ENCODE data around the gene FAM161A. TPM values are rescaled to one million over a fixed set of nuclear protein-coding genes. Genes with fewer than 3 reads are reported as not detected.

Gene FAM161A
- total RNA-seq, 1 donor from 2014 or later = 2.8 TPM

GRCh38 chr2:61789807-61790602, 63.9 kb downstream of the FAM161A start:
- H3K4me1 ChIP-seq (ENCODE audit: insufficient read depth, low read length) = no peaks in the 10 kb centered on the region
- no peaks in the 10 kb centered on the region for H4K20me1 ChIP-seq (ENCODE audit: insufficient read depth, low read length)
- H3K27me3 ChIP-seq (ENCODE audit: insufficient read depth, low read length) = peaks cover 7% of the 10 kb centered on the region
- H3K27ac ChIP-seq (ENCODE audit: low read depth, low read length) = no peak overlapping the region
- no peaks in the 10 kb centered on the region for H3K36me3 ChIP-seq (ENCODE audit: insufficient read depth, low read length)
- no peak overlapping the region for H2AFZ ChIP-seq (ENCODE audit: low read depth, low read length)
- peaks cover 12% of the 10 kb centered on the region for H3K9me3 Mint-ChIP-seq (ENCODE audit: unreplicated experiment)
- H3K27me3 Mint-ChIP-seq (ENCODE audit: low read depth, unreplicated experiment) = peaks cover 16% of the 10 kb centered on the region
- H3K4me3 ChIP-seq (ENCODE audit: insufficient read depth, low read depth, low read length) = no peak overlapping the region
- FAIRE-seq = no peak
- H3K4me3 Mint-ChIP-seq (ENCODE audit: unreplicated experiment) = no peak overlapping the region
- TF ChIP-seq, protein P1, sequence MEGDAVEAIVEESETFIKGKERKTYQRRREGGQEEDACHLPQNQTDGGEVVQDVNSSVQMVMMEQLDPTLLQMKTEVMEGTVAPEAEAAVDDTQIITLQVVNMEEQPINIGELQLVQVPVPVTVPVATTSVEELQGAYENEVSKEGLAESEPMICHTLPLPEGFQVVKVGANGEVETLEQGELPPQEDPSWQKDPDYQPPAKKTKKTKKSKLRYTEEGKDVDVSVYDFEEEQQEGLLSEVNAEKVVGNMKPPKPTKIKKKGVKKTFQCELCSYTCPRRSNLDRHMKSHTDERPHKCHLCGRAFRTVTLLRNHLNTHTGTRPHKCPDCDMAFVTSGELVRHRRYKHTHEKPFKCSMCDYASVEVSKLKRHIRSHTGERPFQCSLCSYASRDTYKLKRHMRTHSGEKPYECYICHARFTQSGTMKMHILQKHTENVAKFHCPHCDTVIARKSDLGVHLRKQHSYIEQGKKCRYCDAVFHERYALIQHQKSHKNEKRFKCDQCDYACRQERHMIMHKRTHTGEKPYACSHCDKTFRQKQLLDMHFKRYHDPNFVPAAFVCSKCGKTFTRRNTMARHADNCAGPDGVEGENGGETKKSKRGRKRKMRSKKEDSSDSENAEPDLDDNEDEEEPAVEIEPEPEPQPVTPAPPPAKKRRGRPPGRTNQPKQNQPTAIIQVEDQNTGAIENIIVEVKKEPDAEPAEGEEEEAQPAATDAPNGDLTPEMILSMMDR (IDR thresholded peaks at IDR 0.05; ENCODE audit: insufficient read depth, low read depth, low read length) = no peak
- TF ChIP-seq EZH2 (IDR thresholded peaks at IDR 0.05; ENCODE audit: insufficient read depth, low read length) = no peak
- H3K79me2 ChIP-seq (ENCODE audit: insufficient read depth, low read length) = no peaks in the 10 kb centered on the region
- H3K36me3 Mint-ChIP-seq (ENCODE audit: low read depth, unreplicated experiment) = peaks cover 3% of the 10 kb centered on the region
- no peak overlapping the region for H3K9ac ChIP-seq (ENCODE audit: low read length)
- DNase-seq (ENCODE audit: low read depth) = no peak
- H3K9me3 ChIP-seq (ENCODE audit: insufficient read depth, low read depth, low read length) = no peaks in the 10 kb centered on the region
- no peak overlapping the region for H3K27ac Mint-ChIP-seq (ENCODE audit: unreplicated experiment)
- no peaks in the 10 kb centered on the region for H3K4me1 Mint-ChIP-seq (ENCODE audit: low read depth, unreplicated experiment)
- H3K4me2 ChIP-seq (ENCODE audit: low read length) = no peak overlapping the region

DNA sequence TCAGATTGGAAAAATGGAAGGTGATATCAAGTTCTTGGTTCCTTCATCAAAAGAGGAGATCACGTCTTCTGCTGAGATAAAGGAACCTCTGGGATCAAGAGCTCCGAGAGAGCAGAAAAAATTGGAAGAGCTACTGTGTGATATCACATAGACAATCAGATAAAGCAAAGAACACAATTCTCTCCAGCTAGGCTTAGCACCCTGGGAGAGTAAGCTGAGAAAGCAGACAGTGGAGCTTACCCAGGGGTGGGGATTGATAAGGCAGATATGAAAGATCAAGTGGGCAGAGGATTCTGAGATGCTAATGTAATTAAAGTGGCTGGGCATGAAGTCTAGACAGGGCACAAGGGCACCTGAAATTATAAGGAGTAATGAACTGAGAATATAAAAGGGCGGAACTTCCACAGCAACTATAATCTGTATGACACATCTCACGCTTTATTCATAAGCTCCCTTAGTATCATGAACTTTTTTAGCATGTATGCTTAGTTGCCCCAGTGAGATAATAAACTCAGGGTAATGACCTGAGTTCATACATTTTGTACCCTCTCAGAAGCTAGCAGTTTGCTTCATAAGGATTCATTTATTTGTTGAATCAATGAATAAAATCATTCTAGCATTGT, 65.8 kb downstream of the FAM161A start:
- FAIRE-seq (no peak), DNase-seq (ENCODE audit: low read depth) (no peak)
- TF ChIP-seq, protein P1 (IDR thresholded peaks at IDR 0.05; ENCODE audit: insufficient read depth, low read depth, low read length) = no peak
- TF ChIP-seq EZH2 (IDR thresholded peaks at IDR 0.05; ENCODE audit: insufficient read depth, low read length) = no peak
- Histone ChIP-seq H3K79me2 (ENCODE audit: insufficient read depth, low read length) (no peaks in the 10 kb centered on the region), H3K4me2 (ENCODE audit: low read length) (no peak overlapping the region), H3K4me3 (ENCODE audit: insufficient read depth, low read depth, low read length) (no peak overlapping the region), H3K4me1 (ENCODE audit: insufficient read depth, low read length) (no peaks in the 10 kb centered on the region), H3K27me3 (ENCODE audit: insufficient read depth, low read length) (peaks cover 7% of the 10 kb centered on the region), H3K36me3 (ENCODE audit: insufficient read depth, low read length) (no peaks in the 10 kb centered on the region), H2AFZ (ENCODE audit: low read depth, low read length) (no peak overlapping the region), H3K9ac (ENCODE audit: low read length) (no peak overlapping the region), H3K9me3 (ENCODE audit: insufficient read depth, low read depth, low read length) (no peaks in the 10 kb centered on the region), H4K20me1 (ENCODE audit: insufficient read depth, low read length) (no peaks in the 10 kb centered on the region), H3K27ac (ENCODE audit: low read depth, low read length) (no peak overlapping the region)
- H3K36me3 Mint-ChIP-seq (ENCODE audit: low read depth, unreplicated experiment) = peaks cover 3% of the 10 kb centered on the region
- H3K9me3 Mint-ChIP-seq (ENCODE audit: unreplicated experiment) = peaks cover 12% of the 10 kb centered on the region
- H3K27ac Mint-ChIP-seq (ENCODE audit: unreplicated experiment) = no peak overlapping the region
- no peak overlapping the region for H3K4me3 Mint-ChIP-seq (ENCODE audit: unreplicated experiment)
- H3K27me3 Mint-ChIP-seq (ENCODE audit: low read depth, unreplicated experiment) = peaks cover 9% of the 10 kb centered on the region
- no peaks in the 10 kb centered on the region for H3K4me1 Mint-ChIP-seq (ENCODE audit: low read depth, unreplicated experiment)

DNA sequence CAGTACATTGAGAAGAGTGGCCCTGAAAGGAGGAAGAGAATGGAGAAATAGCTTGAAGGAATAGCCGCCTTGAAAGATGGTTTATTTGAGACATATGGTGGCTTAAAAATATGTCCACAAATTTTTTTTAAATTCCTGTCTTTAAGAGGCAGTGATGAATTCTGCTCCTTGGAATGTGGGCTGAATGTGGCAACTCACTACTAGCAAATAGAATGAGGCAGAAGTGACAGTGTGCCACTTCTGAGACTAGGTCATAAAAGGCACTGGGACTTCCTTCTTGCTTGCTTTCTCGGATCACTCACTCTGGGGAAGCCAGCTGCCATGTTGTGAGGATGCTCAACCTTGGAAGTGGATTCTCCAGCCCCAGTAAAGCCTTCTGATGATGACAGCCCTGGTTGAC, 67.0 kb downstream of the FAM161A start:
- Histone ChIP-seq H3K4me1 (ENCODE audit: insufficient read depth, low read length) (no peaks in the 10 kb centered on the region), H3K27me3 (ENCODE audit: insufficient read depth, low read length) (peaks cover 7% of the 10 kb centered on the region), H3K9me3 (ENCODE audit: insufficient read depth, low read depth, low read length) (no peaks in the 10 kb centered on the region), H3K79me2 (ENCODE audit: insufficient read depth, low read length) (no peaks in the 10 kb centered on the region), H3K36me3 (ENCODE audit: insufficient read depth, low read length) (no peaks in the 10 kb centered on the region), H4K20me1 (ENCODE audit: insufficient read depth, low read length) (no peaks in the 10 kb centered on the region), H3K4me3 (ENCODE audit: insufficient read depth, low read depth, low read length) (no peak overlapping the region), H3K27ac (ENCODE audit: low read depth, low read length) (no peak overlapping the region), H3K9ac (ENCODE audit: low read length) (no peak overlapping the region), H2AFZ (ENCODE audit: low read depth, low read length) (no peak overlapping the region), H3K4me2 (ENCODE audit: low read length) (no peak overlapping the region)
- Mint-ChIP-seq H3K36me3 (ENCODE audit: low read depth, unreplicated experiment) (peaks cover 3% of the 10 kb centered on the region), H3K27ac (ENCODE audit: unreplicated experiment) (no peak overlapping the region), H3K4me3 (ENCODE audit: unreplicated experiment) (no peak overlapping the region), H3K4me1 (ENCODE audit: low read depth, unreplicated experiment) (no peaks in the 10 kb centered on the region), H3K9me3 (ENCODE audit: unreplicated experiment) (peaks cover 12% of the 10 kb centered on the region), H3K27me3 (ENCODE audit: low read depth, unreplicated experiment) (peaks cover 5% of the 10 kb centered on the region)
- FAIRE-seq (no peak), DNase-seq (ENCODE audit: low read depth) (no peak)
- TF ChIP-seq, protein P1 (IDR thresholded peaks at IDR 0.05; ENCODE audit: insufficient read depth, low read depth, low read length) = no peak
- no peak for TF ChIP-seq EZH2 (IDR thresholded peaks at IDR 0.05; ENCODE audit: insufficient read depth, low read length)
